ENCODE results near the gene INSYN2B.

GRCh38 chr5:169944922-169945680 lies 35.2 kb downstream of the INSYN2B start:
- no peak for TF ChIP-seq EZH2 (optimal IDR thresholded peaks at IDR 0.05; ENCODE audit: low read depth, low read length)
- no peak for TF ChIP-seq CTCF (IDR thresholded peaks at IDR 0.05; ENCODE audit: low read length)
- no peak for TF ChIP-seq EZH2phosphoT487 (IDR thresholded peaks at IDR 0.05; ENCODE audit: low read length)
